ENCODE results near the gene PTPRS.

Gene PTPRS

DNA sequence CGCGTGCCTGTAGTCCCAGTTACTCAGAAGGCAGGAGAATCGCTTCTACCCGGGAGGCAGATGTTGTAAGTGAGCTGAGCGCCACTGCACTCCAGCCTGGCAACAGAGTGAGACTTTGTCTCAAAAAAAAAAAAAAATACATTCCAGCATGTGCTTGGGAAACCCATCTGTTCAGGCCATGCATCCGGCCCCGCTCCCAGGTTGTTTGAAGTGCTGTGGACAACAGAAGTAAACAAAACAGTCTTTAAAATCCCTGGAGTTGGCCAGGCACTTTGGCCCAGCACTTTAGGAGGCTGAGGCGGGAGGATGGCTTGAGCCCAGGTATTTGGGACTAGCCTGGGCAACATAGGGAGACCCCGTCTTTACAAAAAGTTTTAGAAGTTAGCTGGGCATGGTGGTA is 3.2 kb upstream of the PTPRS start:
- Histone ChIP-seq H3K4me3 (replicated peaks; ENCODE audit: insufficient read depth, low read length) (no peak overlapping the region), H3K27me3 (ENCODE audit: insufficient read depth, poor library complexity, severe bottlenecking) (peaks cover 12% of the 10 kb centered on the region), H3K27ac (replicated peaks) (no peak overlapping the region)
- TF ChIP-seq SPI1 (IDR thresholded peaks at IDR 0.05; ENCODE audit: borderline replicate concordance, low read depth) (no peak), GABPA (IDR thresholded peaks at IDR 0.05; ENCODE audit: low read depth) (no peak), POLR2AphosphoS5 (IDR thresholded peaks at IDR 0.05; ENCODE audit: low read depth) (no peak)
- TF ChIP-seq, protein P1, sequence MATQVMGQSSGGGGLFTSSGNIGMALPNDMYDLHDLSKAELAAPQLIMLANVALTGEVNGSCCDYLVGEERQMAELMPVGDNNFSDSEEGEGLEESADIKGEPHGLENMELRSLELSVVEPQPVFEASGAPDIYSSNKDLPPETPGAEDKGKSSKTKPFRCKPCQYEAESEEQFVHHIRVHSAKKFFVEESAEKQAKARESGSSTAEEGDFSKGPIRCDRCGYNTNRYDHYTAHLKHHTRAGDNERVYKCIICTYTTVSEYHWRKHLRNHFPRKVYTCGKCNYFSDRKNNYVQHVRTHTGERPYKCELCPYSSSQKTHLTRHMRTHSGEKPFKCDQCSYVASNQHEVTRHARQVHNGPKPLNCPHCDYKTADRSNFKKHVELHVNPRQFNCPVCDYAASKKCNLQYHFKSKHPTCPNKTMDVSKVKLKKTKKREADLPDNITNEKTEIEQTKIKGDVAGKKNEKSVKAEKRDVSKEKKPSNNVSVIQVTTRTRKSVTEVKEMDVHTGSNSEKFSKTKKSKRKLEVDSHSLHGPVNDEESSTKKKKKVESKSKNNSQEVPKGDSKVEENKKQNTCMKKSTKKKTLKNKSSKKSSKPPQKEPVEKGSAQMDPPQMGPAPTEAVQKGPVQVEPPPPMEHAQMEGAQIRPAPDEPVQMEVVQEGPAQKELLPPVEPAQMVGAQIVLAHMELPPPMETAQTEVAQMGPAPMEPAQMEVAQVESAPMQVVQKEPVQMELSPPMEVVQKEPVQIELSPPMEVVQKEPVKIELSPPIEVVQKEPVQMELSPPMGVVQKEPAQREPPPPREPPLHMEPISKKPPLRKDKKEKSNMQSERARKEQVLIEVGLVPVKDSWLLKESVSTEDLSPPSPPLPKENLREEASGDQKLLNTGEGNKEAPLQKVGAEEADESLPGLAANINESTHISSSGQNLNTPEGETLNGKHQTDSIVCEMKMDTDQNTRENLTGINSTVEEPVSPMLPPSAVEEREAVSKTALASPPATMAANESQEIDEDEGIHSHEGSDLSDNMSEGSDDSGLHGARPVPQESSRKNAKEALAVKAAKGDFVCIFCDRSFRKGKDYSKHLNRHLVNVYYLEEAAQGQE (IDR thresholded peaks at IDR 0.05; ENCODE audit: insufficient replicate concordance, low read depth) = no peak
- TF ChIP-seq, protein P2, sequence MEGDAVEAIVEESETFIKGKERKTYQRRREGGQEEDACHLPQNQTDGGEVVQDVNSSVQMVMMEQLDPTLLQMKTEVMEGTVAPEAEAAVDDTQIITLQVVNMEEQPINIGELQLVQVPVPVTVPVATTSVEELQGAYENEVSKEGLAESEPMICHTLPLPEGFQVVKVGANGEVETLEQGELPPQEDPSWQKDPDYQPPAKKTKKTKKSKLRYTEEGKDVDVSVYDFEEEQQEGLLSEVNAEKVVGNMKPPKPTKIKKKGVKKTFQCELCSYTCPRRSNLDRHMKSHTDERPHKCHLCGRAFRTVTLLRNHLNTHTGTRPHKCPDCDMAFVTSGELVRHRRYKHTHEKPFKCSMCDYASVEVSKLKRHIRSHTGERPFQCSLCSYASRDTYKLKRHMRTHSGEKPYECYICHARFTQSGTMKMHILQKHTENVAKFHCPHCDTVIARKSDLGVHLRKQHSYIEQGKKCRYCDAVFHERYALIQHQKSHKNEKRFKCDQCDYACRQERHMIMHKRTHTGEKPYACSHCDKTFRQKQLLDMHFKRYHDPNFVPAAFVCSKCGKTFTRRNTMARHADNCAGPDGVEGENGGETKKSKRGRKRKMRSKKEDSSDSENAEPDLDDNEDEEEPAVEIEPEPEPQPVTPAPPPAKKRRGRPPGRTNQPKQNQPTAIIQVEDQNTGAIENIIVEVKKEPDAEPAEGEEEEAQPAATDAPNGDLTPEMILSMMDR (IDR thresholded peaks at IDR 0.05; ENCODE audit: insufficient read depth, low read length) = no peak
- no peak for DNase-seq (ENCODE audit: low read depth in 1 of 2, low spot score in 1 of 2)

DNA sequence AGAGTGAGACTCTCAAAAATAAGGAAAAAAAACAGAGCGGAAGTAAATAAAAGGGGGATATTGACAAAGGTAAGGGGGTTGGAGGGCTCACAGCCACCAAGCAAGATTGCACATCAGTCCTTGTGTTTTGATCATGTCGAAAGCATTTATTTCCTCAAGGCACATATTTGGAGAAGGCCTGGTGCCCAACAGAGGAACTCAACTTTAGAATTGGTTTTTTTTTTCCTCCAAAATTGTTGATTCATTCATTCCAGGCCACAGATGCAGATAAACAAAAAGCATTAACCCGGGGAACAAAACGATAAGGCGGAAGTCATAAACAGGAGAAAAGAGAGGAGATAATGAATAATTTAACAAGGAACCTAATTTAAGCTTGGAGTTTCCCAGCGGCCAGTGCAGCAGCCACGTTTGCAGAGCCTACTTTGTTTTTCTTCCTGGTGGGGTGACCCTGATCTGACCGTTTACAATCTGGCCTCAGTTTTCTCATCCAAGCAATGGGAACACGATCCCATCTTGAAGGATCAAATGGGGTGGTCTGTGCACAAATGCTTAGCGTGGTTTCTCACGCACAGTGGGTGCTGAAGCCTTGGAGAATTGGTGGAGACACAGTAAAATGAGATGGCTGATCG is 2.1 kb upstream of the PTPRS start:
- TF ChIP-seq, protein P1 (IDR thresholded peaks at IDR 0.05; ENCODE audit: insufficient replicate concordance, low read depth) = no peak
- TF ChIP-seq POLR2AphosphoS5 (IDR thresholded peaks at IDR 0.05; ENCODE audit: low read depth) (no peak), SPI1 (IDR thresholded peaks at IDR 0.05; ENCODE audit: borderline replicate concordance, low read depth) (no peak)
- TF ChIP-seq, protein P2 (IDR thresholded peaks at IDR 0.05; ENCODE audit: insufficient read depth, low read length) = no peak
- Histone ChIP-seq H3K27ac (replicated peaks) (no peak overlapping the region), H3K27me3 (ENCODE audit: insufficient read depth, poor library complexity, severe bottlenecking) (peaks cover 24% of the 10 kb centered on the region), H3K4me3 (replicated peaks; ENCODE audit: insufficient read depth, low read length) (no peak overlapping the region)
- no peak for DNase-seq (ENCODE audit: low read depth in 1 of 2, low spot score in 1 of 2)

DNA sequence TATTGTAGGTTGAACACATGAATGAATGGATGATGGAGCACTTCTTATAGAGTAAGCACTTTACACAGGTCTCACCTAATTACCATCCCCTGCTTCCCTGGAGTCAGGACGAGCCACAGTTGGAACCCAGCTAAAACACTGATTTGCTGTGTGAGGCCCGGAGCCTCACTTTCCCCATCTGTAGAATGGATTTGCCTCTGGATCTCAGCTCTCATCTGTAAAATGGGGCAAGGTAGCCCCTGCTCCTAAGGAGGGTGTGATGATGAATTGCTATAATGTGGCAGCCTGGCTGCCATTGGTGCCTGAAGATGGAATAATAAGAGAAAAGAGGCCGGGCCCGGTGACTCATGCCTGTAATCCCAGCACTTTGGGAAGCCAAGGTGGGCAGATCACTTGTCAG is 1.4 kb upstream of the PTPRS start:
- no peak for DNase-seq (ENCODE audit: low read depth in 1 of 2, low spot score in 1 of 2)
- Histone ChIP-seq H3K27me3 (ENCODE audit: insufficient read depth, poor library complexity, severe bottlenecking) (peaks cover 30% of the 10 kb centered on the region), H3K27ac (replicated peaks) (no peak overlapping the region), H3K4me3 (replicated peaks; ENCODE audit: insufficient read depth, low read length) (no peak overlapping the region)
- TF ChIP-seq GABPA (IDR thresholded peaks at IDR 0.05; ENCODE audit: low read depth) = no peak
- TF ChIP-seq POLR2AphosphoS5 (IDR thresholded peaks at IDR 0.05; ENCODE audit: low read depth) = no peak
- TF ChIP-seq, protein P2 (IDR thresholded peaks at IDR 0.05; ENCODE audit: insufficient read depth, low read length) = no peak
- TF ChIP-seq SPI1 (IDR thresholded peaks at IDR 0.05; ENCODE audit: borderline replicate concordance, low read depth) = no peak
- TF ChIP-seq, protein P1 (IDR thresholded peaks at IDR 0.05; ENCODE audit: insufficient replicate concordance, low read depth) = no peak

Measured in HL-60 (cell line).